ENCODE measurements around the gene PIK3CA.
"Not testable (repeated sequence)": the region's sequence is repeated elsewhere in the genome, so short reads cannot be mapped to it uniquely, and the experiment has no call there.

PIK3CA gene

DNA sequence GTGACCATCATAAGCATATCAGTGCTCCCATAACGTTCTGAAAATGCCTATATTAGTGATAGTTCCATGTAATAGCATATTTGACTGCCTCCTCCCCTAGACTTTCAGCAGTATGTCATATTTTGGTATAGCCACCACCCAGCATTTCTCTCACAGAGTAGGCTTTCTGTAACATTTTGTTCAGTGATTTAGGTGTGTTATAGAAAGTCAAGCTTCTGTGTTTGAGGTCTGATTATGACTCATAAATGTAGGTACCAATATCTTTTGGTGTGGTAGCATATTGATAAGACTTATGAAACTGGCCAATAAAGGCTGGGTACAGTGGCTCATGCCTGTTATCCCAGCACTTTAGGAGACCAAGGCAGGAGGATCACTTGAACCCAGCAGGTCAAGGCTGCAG lies 42.3 kb upstream of the PIK3CA start:
- no peak for TF ChIP-seq EZH2 (IDR thresholded peaks at IDR 0.05; ENCODE audit: borderline replicate concordance, low read depth, low read length, severe bottlenecking)
- TF ChIP-seq, protein P1, sequence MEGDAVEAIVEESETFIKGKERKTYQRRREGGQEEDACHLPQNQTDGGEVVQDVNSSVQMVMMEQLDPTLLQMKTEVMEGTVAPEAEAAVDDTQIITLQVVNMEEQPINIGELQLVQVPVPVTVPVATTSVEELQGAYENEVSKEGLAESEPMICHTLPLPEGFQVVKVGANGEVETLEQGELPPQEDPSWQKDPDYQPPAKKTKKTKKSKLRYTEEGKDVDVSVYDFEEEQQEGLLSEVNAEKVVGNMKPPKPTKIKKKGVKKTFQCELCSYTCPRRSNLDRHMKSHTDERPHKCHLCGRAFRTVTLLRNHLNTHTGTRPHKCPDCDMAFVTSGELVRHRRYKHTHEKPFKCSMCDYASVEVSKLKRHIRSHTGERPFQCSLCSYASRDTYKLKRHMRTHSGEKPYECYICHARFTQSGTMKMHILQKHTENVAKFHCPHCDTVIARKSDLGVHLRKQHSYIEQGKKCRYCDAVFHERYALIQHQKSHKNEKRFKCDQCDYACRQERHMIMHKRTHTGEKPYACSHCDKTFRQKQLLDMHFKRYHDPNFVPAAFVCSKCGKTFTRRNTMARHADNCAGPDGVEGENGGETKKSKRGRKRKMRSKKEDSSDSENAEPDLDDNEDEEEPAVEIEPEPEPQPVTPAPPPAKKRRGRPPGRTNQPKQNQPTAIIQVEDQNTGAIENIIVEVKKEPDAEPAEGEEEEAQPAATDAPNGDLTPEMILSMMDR (IDR thresholded peaks at IDR 0.05; ENCODE audit: borderline replicate concordance, extremely low read depth, low read length, poor library complexity, severe bottlenecking), result no peak
- ATAC-seq (ENCODE audit: insufficient read depth, low read depth) (no peak), DNase-seq (no peak)
- Histone ChIP-seq H3K79me2 (ENCODE audit: insufficient read depth, low read length) (no peaks in the 10 kb centered on the region), H2AFZ (ENCODE audit: low read depth, low read length) (no peak overlapping the region), H3K4me3 (ENCODE audit: low read depth in 1 of 2, low read length in 2 of 2) (no peak overlapping the region), H3K27ac (ENCODE audit: low read length) (no peak overlapping the region), H3K27me3 (ENCODE audit: insufficient read depth, low read length, poor library complexity) (no peaks in the 10 kb centered on the region), H3K4me1 (ENCODE audit: insufficient read depth, low read length) (no peaks in the 10 kb centered on the region), H3K4me2 (ENCODE audit: insufficient read depth, low read length) (no peak overlapping the region), H3K36me3 (ENCODE audit: insufficient read depth, low read length) (no peaks in the 10 kb centered on the region), H3K9me3 (ENCODE audit: insufficient read depth, low read length, severe bottlenecking) (no peaks in the 10 kb centered on the region), H4K20me1 (ENCODE audit: insufficient read depth, low read length) (no peaks in the 10 kb centered on the region), H3K9ac (ENCODE audit: low read depth, low read length) (no peak overlapping the region)

DNA sequence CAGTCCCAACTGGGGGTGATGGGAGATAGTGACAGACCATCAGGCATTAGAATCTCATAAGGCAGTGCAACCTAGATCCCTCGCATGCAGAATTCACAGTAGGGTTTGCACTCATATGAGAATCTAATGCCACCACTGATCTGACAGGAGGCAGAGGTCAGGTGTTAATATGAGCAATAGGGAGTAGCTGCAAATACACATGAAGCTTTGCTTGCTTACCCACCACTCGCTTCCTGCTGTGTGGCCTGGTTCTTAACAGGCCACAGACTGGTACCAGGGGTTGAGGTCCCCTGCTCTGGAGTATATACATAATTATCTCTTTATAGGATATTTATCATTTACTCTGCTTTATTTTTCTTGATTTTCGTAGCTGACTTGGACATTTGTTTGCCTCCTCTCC lies 40.5 kb upstream of the PIK3CA start:
- Histone ChIP-seq H3K36me3 (ENCODE audit: insufficient read depth, low read length) (no peaks in the 10 kb centered on the region), H3K27me3 (ENCODE audit: insufficient read depth, low read length, poor library complexity) (no peaks in the 10 kb centered on the region), H3K27ac (ENCODE audit: low read length) (no peak overlapping the region), H3K9me3 (ENCODE audit: insufficient read depth, low read length, severe bottlenecking) (no peaks in the 10 kb centered on the region), H3K9ac (ENCODE audit: low read depth, low read length) (no peak overlapping the region), H3K4me3 (ENCODE audit: low read depth in 1 of 2, low read length in 2 of 2) (no peak overlapping the region), H3K4me2 (ENCODE audit: insufficient read depth, low read length) (no peak overlapping the region), H4K20me1 (ENCODE audit: insufficient read depth, low read length) (no peaks in the 10 kb centered on the region), H3K79me2 (ENCODE audit: insufficient read depth, low read length) (no peaks in the 10 kb centered on the region), H2AFZ (ENCODE audit: low read depth, low read length) (no peak overlapping the region), H3K4me1 (ENCODE audit: insufficient read depth, low read length) (no peaks in the 10 kb centered on the region)
- DNase-seq (no peak), ATAC-seq (ENCODE audit: insufficient read depth, low read depth) (no peak)
- TF ChIP-seq, protein P1 (IDR thresholded peaks at IDR 0.05; ENCODE audit: borderline replicate concordance, extremely low read depth, low read length, poor library complexity, severe bottlenecking), result no peak
- TF ChIP-seq EZH2 (IDR thresholded peaks at IDR 0.05; ENCODE audit: borderline replicate concordance, low read depth, low read length, severe bottlenecking), result no peak

DNA sequence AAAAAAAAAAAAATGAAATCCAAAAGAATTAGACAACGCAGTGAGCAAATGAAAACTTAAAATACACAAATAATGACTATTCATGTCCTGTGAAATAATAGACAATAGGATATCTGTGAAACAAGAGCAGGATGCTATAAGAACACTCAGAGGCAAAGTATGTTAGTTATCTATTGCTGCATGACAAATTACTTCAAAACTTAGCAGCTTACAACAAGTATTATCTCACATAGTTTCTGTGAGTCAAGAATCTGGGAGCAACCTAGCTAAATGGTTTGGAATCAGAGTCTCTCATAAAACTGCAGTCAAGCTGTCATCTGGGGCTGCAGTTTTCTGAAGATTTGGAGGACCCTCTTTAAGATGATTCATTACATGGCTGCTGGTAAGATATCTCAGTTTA lies 40.1 kb upstream of the PIK3CA start:
- Histone ChIP-seq H3K4me1 (ENCODE audit: insufficient read depth, low read length) (no peaks in the 10 kb centered on the region), H3K79me2 (ENCODE audit: insufficient read depth, low read length) (no peaks in the 10 kb centered on the region), H3K27ac (ENCODE audit: low read length) (no peak overlapping the region), H3K4me3 (ENCODE audit: low read depth in 1 of 2, low read length in 2 of 2) (no peak overlapping the region), H3K9ac (ENCODE audit: low read depth, low read length) (no peak overlapping the region), H2AFZ (ENCODE audit: low read depth, low read length) (no peak overlapping the region), H3K4me2 (ENCODE audit: insufficient read depth, low read length) (no peak overlapping the region), H3K27me3 (ENCODE audit: insufficient read depth, low read length, poor library complexity) (no peaks in the 10 kb centered on the region), H4K20me1 (ENCODE audit: insufficient read depth, low read length) (no peaks in the 10 kb centered on the region), H3K9me3 (ENCODE audit: insufficient read depth, low read length, severe bottlenecking) (no peaks in the 10 kb centered on the region), H3K36me3 (ENCODE audit: insufficient read depth, low read length) (no peaks in the 10 kb centered on the region)
- DNase-seq, result no peak
- no peak for ATAC-seq (ENCODE audit: insufficient read depth, low read depth)
- TF ChIP-seq, protein P1 (IDR thresholded peaks at IDR 0.05; ENCODE audit: borderline replicate concordance, extremely low read depth, low read length, poor library complexity, severe bottlenecking), result no peak
- TF ChIP-seq EZH2 (IDR thresholded peaks at IDR 0.05; ENCODE audit: borderline replicate concordance, low read depth, low read length, severe bottlenecking), result no peak

DNA sequence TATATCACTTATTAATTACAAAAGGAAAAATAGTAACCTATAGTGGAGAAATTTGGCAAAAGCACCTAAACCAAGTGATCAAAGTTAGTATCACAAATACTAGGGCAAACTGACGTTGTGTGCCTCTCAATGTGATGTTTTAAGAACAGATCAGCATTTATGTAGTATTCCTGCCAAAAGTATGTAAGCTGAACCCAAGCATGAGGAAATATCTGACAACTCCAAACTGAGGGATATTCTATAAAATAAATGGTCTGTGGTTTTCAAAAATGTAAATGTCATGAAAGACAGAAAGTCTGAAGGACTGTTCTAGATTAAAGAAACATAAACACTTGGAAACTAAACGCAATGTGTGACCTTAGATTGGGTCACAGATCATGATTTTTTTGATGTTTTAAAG lies 34.3 kb upstream of the PIK3CA start:
- DNase-seq (no peak), ATAC-seq (ENCODE audit: insufficient read depth, low read depth) (no peak)
- Histone ChIP-seq H3K9me3 (ENCODE audit: insufficient read depth, low read length, severe bottlenecking) (no peaks in the 10 kb centered on the region), H3K4me3 (ENCODE audit: low read depth in 1 of 2, low read length in 2 of 2) (no peak overlapping the region), H3K9ac (ENCODE audit: low read depth, low read length) (no peak overlapping the region), H2AFZ (ENCODE audit: low read depth, low read length) (no peak overlapping the region), H3K27me3 (ENCODE audit: insufficient read depth, low read length, poor library complexity) (no peaks in the 10 kb centered on the region), H3K79me2 (ENCODE audit: insufficient read depth, low read length) (no peaks in the 10 kb centered on the region), H3K4me1 (ENCODE audit: insufficient read depth, low read length) (no peaks in the 10 kb centered on the region), H3K4me2 (ENCODE audit: insufficient read depth, low read length) (no peak overlapping the region), H3K27ac (ENCODE audit: low read length) (no peak overlapping the region), H3K36me3 (ENCODE audit: insufficient read depth, low read length) (no peaks in the 10 kb centered on the region), H4K20me1 (ENCODE audit: insufficient read depth, low read length) (no peaks in the 10 kb centered on the region)
- TF ChIP-seq, protein P1 (IDR thresholded peaks at IDR 0.05; ENCODE audit: borderline replicate concordance, extremely low read depth, low read length, poor library complexity, severe bottlenecking), result no peak
- no peak for TF ChIP-seq EZH2 (IDR thresholded peaks at IDR 0.05; ENCODE audit: borderline replicate concordance, low read depth, low read length, severe bottlenecking)

DNA sequence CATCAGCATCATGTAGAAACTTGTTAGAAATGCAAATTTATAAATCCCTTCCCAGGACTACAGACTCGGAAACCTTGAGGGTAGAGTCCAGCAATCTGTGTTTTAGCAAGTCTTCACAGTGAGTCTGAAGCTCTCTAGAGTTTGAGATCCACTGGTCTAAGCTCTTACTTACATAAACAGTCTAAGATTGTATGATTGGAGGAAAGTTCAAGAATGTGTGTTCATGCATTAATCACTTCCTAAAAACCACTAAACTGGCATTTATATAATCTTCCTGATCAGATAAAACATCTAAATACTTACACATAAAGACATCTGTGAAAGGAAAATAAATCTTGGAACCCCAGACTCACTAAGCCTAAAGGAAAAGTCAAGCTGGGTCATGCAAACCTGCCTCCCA lies 32.7 kb upstream of the PIK3CA start:
- not testable (repeated sequence) for H3K36me3 ChIP-seq (ENCODE audit: insufficient read depth, low read length); H3K27me3 ChIP-seq (ENCODE audit: insufficient read depth, low read length, poor library complexity); H3K27ac ChIP-seq (ENCODE audit: low read length); H2AFZ ChIP-seq (ENCODE audit: low read depth, low read length); H3K4me2 ChIP-seq (ENCODE audit: insufficient read depth, low read length); H4K20me1 ChIP-seq (ENCODE audit: insufficient read depth, low read length); H3K9ac ChIP-seq (ENCODE audit: low read depth, low read length); H3K9me3 ChIP-seq (ENCODE audit: insufficient read depth, low read length, severe bottlenecking); H3K4me3 ChIP-seq (ENCODE audit: low read depth in 1 of 2, low read length in 2 of 2); ATAC-seq (ENCODE audit: insufficient read depth, low read depth); H3K79me2 ChIP-seq (ENCODE audit: insufficient read depth, low read length); H3K4me1 ChIP-seq (ENCODE audit: insufficient read depth, low read length); DNase-seq

All from DND-41 (cell line).